IMR-90 (cell line): Measurements from ENCODE around the gene CTNNA2. TPM values are rescaled to one million over a fixed set of nuclear protein-coding genes. Genes with fewer than 3 reads are reported as not detected.

Source experiments
- ATAC-seq: fragments of 200-7000 bp; cut with Tn5 transposase; 2 replicates; pipeline ENCODE4 v1.9.1; 2020; ENCODE audit warnings: low read depth, mild to moderate bottlenecking, moderate library complexity
- BruUV-seq: library from RNA; stranded (reverse); fragments of 400-500 nt; replicated peaks from 2 replicates; lab custom pipeline; 2021; lab: Mats Ljungman, UMichigan
- CTCF ChIA-PET: fragments of 300-600 bp; formaldehyde crosslinking; extraction: SDS; loops from one replicate; lab custom pipeline; 2021; ENCODE audit warnings: antibody characterized with exemption; lab: Yijun Ruan, JAX
- POLR2A ChIA-PET: fragments of 300-600 bp; sonication (Branson Sonifier 250); formaldehyde crosslinking; loops from one replicate; lab custom pipeline; 2022; ENCODE audit warnings: antibody characterized with exemption; ENCODE audit not compliant: unreplicated experiment; lab: Charles Lee
- DNase-seq: peaks from one replicate; pipeline ENCODE4 v3.0.0; 2013
- H2AFZ ChIP-seq: replicated peaks from 2 replicates; pipeline ENCODE3; 2013; ENCODE audit warnings: low read length, mild to moderate bottlenecking; ENCODE audit not compliant: poor library complexity
- H2AK5ac ChIP-seq: 2 replicates; pipeline ENCODE4 v1.6.1; 2013; ENCODE audit warnings: low read depth, low read length, inconsistent platforms
- H2AK9ac ChIP-seq: replicated peaks from 2 replicates; pipeline ENCODE3; 2013; ENCODE audit warnings: mild to moderate bottlenecking, low read depth, low read length, moderate library complexity; ENCODE audit not compliant: poor library complexity
- H2BK120ac ChIP-seq: 2 replicates; pipeline ENCODE4 v1.6.1; 2013; ENCODE audit warnings: low read depth, low read length, inconsistent platforms
- H2BK15ac ChIP-seq: 3 replicates; pipeline ENCODE4 v1.6.1; 2013; ENCODE audit warnings: low read depth, low read length, inconsistent platforms
- H2BK20ac ChIP-seq: 2 replicates; pipeline ENCODE4 v1.6.1; 2013; ENCODE audit warnings: low read depth, mild to moderate bottlenecking, inconsistent platforms, low read length, moderate library complexity
- H2BK5ac ChIP-seq: 2 replicates; pipeline ENCODE4 v1.6.1; 2013; ENCODE audit warnings: mild to moderate bottlenecking, low read depth, low read length, inconsistent platforms; ENCODE audit not compliant: poor library complexity, severe bottlenecking
- H3K14ac ChIP-seq: replicated peaks from 2 replicates; pipeline ENCODE4 v1.6.1; 2013; ENCODE audit warnings: low read depth, low read length, inconsistent platforms
- H3K18ac ChIP-seq: 2 replicates; pipeline ENCODE4 v1.6.1; 2013; ENCODE audit warnings: low read depth, low read length, control low read depth
- H3K23ac ChIP-seq: 2 replicates; pipeline ENCODE4 v1.6.1; 2013; ENCODE audit warnings: low read depth, low read length, inconsistent platforms
- H3K27ac ChIP-seq: 2 replicates; pipeline ENCODE4 v1.5.1; 2013; ENCODE audit warnings: mild to moderate bottlenecking, control low read depth, low read length; ENCODE audit not compliant: insufficient read depth
- H3K27me3 ChIP-seq: 2 replicates; pipeline ENCODE4 v1.6.1; 2013; ENCODE audit warnings: low read length; ENCODE audit not compliant: control insufficient read depth, insufficient read depth
- H3K36me3 ChIP-seq: 2 replicates; pipeline ENCODE4 v1.6.1; 2013; ENCODE audit warnings: low read length, mixed read lengths; ENCODE audit not compliant: control insufficient read depth, insufficient read depth
- H3K4ac ChIP-seq: 2 replicates; pipeline ENCODE4 v1.6.1; 2013; ENCODE audit warnings: low read depth, low read length, inconsistent platforms
- H3K4me1 ChIP-seq: 2 replicates; pipeline ENCODE4 v1.6.1; 2013; ENCODE audit warnings: low read length, mixed read lengths; ENCODE audit not compliant: control insufficient read depth, insufficient read depth
- H3K4me2 ChIP-seq: 2 replicates; pipeline ENCODE4 v1.6.1; 2013; ENCODE audit warnings: low read depth, mild to moderate bottlenecking, control low read depth, low read length, moderate library complexity
- H3K4me3 ChIP-seq: 2 replicates; pipeline ENCODE4 v1.5.1; 2013; ENCODE audit warnings: low read depth, mild to moderate bottlenecking, control low read depth, low read length, moderate library complexity; ENCODE audit not compliant: insufficient read depth
- H3K56ac ChIP-seq: 2 replicates; pipeline ENCODE4 v1.6.1; 2013; ENCODE audit warnings: low read length, inconsistent platforms; ENCODE audit not compliant: insufficient read depth; ENCODE audit errors: extremely low read depth
- H3K79me1 ChIP-seq, 2 experiments: 2 replicates each; pipeline ENCODE4 v1.6.1; 2013; ENCODE audit warnings: low read length in 2 of 2, inconsistent platforms in 1 of 2, low read depth in 1 of 2
- H3K9ac ChIP-seq: 2 replicates; pipeline ENCODE4 v1.6.1; 2013; ENCODE audit warnings: low read depth, low read length, control low read depth
- H3K9me1 ChIP-seq: 2 replicates; pipeline ENCODE4 v1.6.1; 2013; ENCODE audit warnings: low read length, inconsistent platforms; ENCODE audit not compliant: insufficient read depth
- H3K9me3 ChIP-seq: 2 replicates; pipeline ENCODE4 v1.6.1; 2013; ENCODE audit warnings: low read length; ENCODE audit not compliant: control insufficient read depth, insufficient read depth
- H4K20me1 ChIP-seq: 2 replicates; pipeline ENCODE4 v1.6.1; 2013; ENCODE audit warnings: low read length, inconsistent platforms; ENCODE audit not compliant: insufficient read depth
- H4K5ac ChIP-seq: 2 replicates; pipeline ENCODE4 v1.6.1; 2013; ENCODE audit warnings: mild to moderate bottlenecking, low read depth, low read length, control low read depth
- H4K8ac ChIP-seq, 2 experiments: 2 replicates each; pipeline ENCODE4 v1.6.1; 2013; ENCODE audit warnings: low read depth in 2 of 2, low read length in 2 of 2, control low read depth in 1 of 2, inconsistent platforms in 1 of 2
- H4K91ac ChIP-seq: 2 replicates; pipeline ENCODE4 v1.6.1; 2013; ENCODE audit warnings: low read depth, low read length, inconsistent platforms; ENCODE audit not compliant: insufficient read depth
- BHLHE40 ChIP-seq: fragments of 150-350 bp; IDR thresholded peaks from 2 replicates; pipeline ENCODE4 v1.6.1; 2016; ENCODE audit warnings: mild to moderate bottlenecking, low read depth, low read length
- CEBPB ChIP-seq: IDR thresholded peaks from 2 replicates; pipeline ENCODE4 v1.6.1; 2012; ENCODE audit warnings: low read depth, low read length, improper control_type of control experiment
- CHD1 ChIP-seq: IDR thresholded peaks from 2 replicates; pipeline ENCODE4 v1.6.1; 2012; ENCODE audit warnings: low read depth, low read length, improper control_type of control experiment
- FOS ChIP-seq: fragments of 150-350 bp; IDR thresholded peaks from 2 replicates; pipeline ENCODE4 v1.6.1; 2016; ENCODE audit warnings: low read depth, low read length
- MAFK ChIP-seq: IDR thresholded peaks from 2 replicates; pipeline ENCODE4 v1.6.1; 2012; ENCODE audit warnings: low read depth, low read length, improper control_type of control experiment
- MAZ ChIP-seq: IDR thresholded peaks from 2 replicates; pipeline ENCODE4 v1.6.1; 2012; ENCODE audit warnings: low read depth, mild to moderate bottlenecking, low read length, improper control_type of control experiment, moderate library complexity, borderline replicate concordance
- MXI1 ChIP-seq: IDR thresholded peaks from 2 replicates; pipeline ENCODE4 v1.6.1; 2012; ENCODE audit warnings: low read depth, mild to moderate bottlenecking, low read length, moderate library complexity, borderline replicate concordance
- NFE2L2 ChIP-seq: fragments of 150-350 bp; IDR thresholded peaks from 2 replicates; pipeline ENCODE4 v1.6.1; 2016; ENCODE audit warnings: low read depth, mild to moderate bottlenecking, low read length
- POLR2A ChIP-seq: IDR thresholded peaks from 2 replicates; pipeline ENCODE4 v1.6.1; 2012; ENCODE audit warnings: mild to moderate bottlenecking, low read depth, low read length
- RAD21 ChIP-seq: IDR thresholded peaks from 2 replicates; pipeline ENCODE4 v1.6.1; 2012; ENCODE audit warnings: low read length, improper control_type of control experiment
- RCOR1 ChIP-seq: IDR thresholded peaks from 2 replicates; pipeline ENCODE4 v1.6.1; 2012; ENCODE audit warnings: mild to moderate bottlenecking, low read length, improper control_type of control experiment; ENCODE audit not compliant: insufficient replicate concordance
- RFX5 ChIP-seq: IDR thresholded peaks from 2 replicates; pipeline ENCODE4 v1.8.0; 2012; ENCODE audit warnings: low read depth, mild to moderate bottlenecking, low read length, moderate library complexity
- SMC3 ChIP-seq: fragments of 150-350 bp; IDR thresholded peaks from 2 replicates; pipeline ENCODE4 v1.6.1; 2016; ENCODE audit warnings: low read depth, mild to moderate bottlenecking, antibody characterized with exemption, low read length, moderate library complexity
- WGBS, 2 experiments: methylation state at CpG; one replicate each; pipeline versions ENCODE4 v1.1.5 to v1.1.7; 2013; ENCODE audit warnings: missing lambda C conversion rate in 2 of 2; ENCODE audit not compliant: insufficient read length in 1 of 2; ENCODE audit errors: extremely low coverage in 2 of 2; 5-methylcytosine and 5-hydroxymethylcytosine counted together
- dilution Hi-C: fragments of 300-500 bp; cut with HindIII; formaldehyde crosslinking; loops from one replicate; pipeline ENCODE4 v1.14.3; 2018; ENCODE audit warnings: low sequenced_read_pairs; ENCODE audit not compliant: unreplicated experiment
- in situ Hi-C: fragments of 300-500 bp; cut with MboI; formaldehyde crosslinking; loops from 3 replicates; pipeline ENCODE4 v1.14.3; 2019; ENCODE audit warnings: low sequenced_read_pairs, inconsistent platforms, mixed read lengths
- intact Hi-C: fragments of 100-400 bp; cut with micrococcal nuclease; formaldehyde crosslinking; loops from 2 replicates; pipeline ENCODE4 v1.10.0; 2022
- polyA plus RNA-seq, 3 experiments: library from polyadenylated mRNA; depleted of rRNA; stranded (reverse); fragments of >200 nt; gene quantifications; 2 replicates each; pipeline ENCODE4 v1.2.3, GENCODE V29; 2012; ENCODE audit warnings: low replicate concordance in 1 of 3
- total RNA-seq: library from RNA; depleted of rRNA; stranded (reverse); fragments of >200 nt; gene quantifications from 2 replicates; pipeline ENCODE4 v1.2.3, GENCODE V29; 2012
- TF ChIP-seq, protein P1 (sequence below): fragments of 150-350 bp; IDR thresholded peaks from 2 replicates; pipeline ENCODE4 v1.6.1; 2016; ENCODE audit warnings: low read depth, mild to moderate bottlenecking, low read length, moderate library complexity, borderline replicate concordance
- TF ChIP-seq, protein P2 (sequence below): conservative IDR thresholded peaks from 2 replicates; pipeline ENCODE4 v1.5.1; 2012; ENCODE audit warnings: mild to moderate bottlenecking, low read depth, low read length, improper control_type of control experiment
- TF ChIP-seq, protein P3 (sequence below): fragments of 150-350 bp; IDR thresholded peaks from 2 replicates; pipeline ENCODE4 v1.6.1; 2017; ENCODE audit warnings: mild to moderate bottlenecking, antibody characterized with exemption, low read length, low read depth

The CTNNA2 gene
- total and polyA plus RNA-seq, 2 of the 4 experiments (the other 2 are of a cell fraction), result not detected

DNA sequence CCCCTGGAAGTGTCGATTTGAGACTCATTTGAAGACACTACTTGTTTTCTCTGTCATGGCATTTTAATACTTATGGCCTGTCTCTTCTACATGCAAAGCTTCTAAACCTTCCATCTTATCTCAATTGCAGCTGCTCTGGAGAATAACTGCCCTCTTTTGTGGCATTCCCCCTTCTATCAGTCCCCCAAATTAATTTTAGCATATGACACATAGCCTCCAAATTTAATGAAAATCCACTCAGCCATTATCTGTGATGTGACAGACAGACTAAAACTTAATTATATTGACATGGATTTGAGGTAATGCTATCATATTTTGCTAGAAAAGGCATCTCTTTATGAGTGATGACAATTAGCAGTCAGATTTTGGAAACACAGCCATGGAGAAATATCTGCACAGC, 720.5 kb downstream of the CTNNA2 start:
- in situ Hi-C loops (loop anchor here (10.0 kb wide), 1 partner anchor 299 kb away; no protein-coding TSS in a partner anchor), intact Hi-C loops (no loop called here), dilution Hi-C loops (no loop called here)
- ATAC-seq, result no peak
- POLR2A ChIA-PET, result no interaction called here
- H3K9ac ChIP-seq, result no peak overlapping the region
- no peak overlapping the region for H4K8ac ChIP-seq
- TF ChIP-seq CHD1 (no peak), RCOR1 (no peak), BHLHE40 (no peak), RAD21 (no peak), CEBPB (no peak), MXI1 (no peak), SMC3 (no peak), MAFK (no peak), FOS (no peak), POLR2A (no peak), NFE2L2 (no peak), RFX5 (no peak), MAZ (no peak)
- TF ChIP-seq, protein P1, sequence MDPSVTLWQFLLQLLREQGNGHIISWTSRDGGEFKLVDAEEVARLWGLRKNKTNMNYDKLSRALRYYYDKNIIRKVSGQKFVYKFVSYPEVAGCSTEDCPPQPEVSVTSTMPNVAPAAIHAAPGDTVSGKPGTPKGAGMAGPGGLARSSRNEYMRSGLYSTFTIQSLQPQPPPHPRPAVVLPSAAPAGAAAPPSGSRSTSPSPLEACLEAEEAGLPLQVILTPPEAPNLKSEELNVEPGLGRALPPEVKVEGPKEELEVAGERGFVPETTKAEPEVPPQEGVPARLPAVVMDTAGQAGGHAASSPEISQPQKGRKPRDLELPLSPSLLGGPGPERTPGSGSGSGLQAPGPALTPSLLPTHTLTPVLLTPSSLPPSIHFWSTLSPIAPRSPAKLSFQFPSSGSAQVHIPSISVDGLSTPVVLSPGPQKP, result no peak
- TF ChIP-seq, protein P2, sequence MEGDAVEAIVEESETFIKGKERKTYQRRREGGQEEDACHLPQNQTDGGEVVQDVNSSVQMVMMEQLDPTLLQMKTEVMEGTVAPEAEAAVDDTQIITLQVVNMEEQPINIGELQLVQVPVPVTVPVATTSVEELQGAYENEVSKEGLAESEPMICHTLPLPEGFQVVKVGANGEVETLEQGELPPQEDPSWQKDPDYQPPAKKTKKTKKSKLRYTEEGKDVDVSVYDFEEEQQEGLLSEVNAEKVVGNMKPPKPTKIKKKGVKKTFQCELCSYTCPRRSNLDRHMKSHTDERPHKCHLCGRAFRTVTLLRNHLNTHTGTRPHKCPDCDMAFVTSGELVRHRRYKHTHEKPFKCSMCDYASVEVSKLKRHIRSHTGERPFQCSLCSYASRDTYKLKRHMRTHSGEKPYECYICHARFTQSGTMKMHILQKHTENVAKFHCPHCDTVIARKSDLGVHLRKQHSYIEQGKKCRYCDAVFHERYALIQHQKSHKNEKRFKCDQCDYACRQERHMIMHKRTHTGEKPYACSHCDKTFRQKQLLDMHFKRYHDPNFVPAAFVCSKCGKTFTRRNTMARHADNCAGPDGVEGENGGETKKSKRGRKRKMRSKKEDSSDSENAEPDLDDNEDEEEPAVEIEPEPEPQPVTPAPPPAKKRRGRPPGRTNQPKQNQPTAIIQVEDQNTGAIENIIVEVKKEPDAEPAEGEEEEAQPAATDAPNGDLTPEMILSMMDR, result no peak
- TF ChIP-seq, protein P3, sequence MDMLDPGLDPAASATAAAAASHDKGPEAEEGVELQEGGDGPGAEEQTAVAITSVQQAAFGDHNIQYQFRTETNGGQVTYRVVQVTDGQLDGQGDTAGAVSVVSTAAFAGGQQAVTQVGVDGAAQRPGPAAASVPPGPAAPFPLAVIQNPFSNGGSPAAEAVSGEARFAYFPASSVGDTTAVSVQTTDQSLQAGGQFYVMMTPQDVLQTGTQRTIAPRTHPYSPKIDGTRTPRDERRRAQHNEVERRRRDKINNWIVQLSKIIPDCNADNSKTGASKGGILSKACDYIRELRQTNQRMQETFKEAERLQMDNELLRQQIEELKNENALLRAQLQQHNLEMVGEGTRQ, result no peak
- no peaks in the 10 kb centered on the region for H3K9me1 ChIP-seq
- no peak overlapping the region for H2AFZ ChIP-seq
- H3K23ac ChIP-seq, result no peak overlapping the region
- no peaks in the 10 kb centered on the region for H3K9me3 ChIP-seq
- H2AK5ac ChIP-seq, result no peak overlapping the region
- no peaks in the 10 kb centered on the region for H3K4me1 ChIP-seq
- no peak overlapping the region for H2BK120ac ChIP-seq
- no peak overlapping the region for H3K4me2 ChIP-seq
- no peak overlapping the region for H3K56ac ChIP-seq
- BruUV-seq, result no TSS peak
- H3K14ac ChIP-seq, result no peak overlapping the region
- H3K27ac ChIP-seq, result no peak overlapping the region
- CTCF ChIA-PET, result no interaction called here
- H3K36me3 ChIP-seq, result no peaks in the 10 kb centered on the region
- H4K91ac ChIP-seq, result no peak overlapping the region
- no peak overlapping the region for H3K4me3 ChIP-seq
- DNase-seq, result no peak
- H2BK5ac ChIP-seq, result no peak overlapping the region
- no peak overlapping the region for H2BK20ac ChIP-seq
- 20% methylated on average over 1 of the region's 1 CpG; no CpG with 5 or more reads in 1 of the 2 experiments for WGBS, 2 experiments
- H3K4ac ChIP-seq, result no peak overlapping the region
- H3K18ac ChIP-seq, result no peak overlapping the region
- H3K27me3 ChIP-seq, result no peaks in the 10 kb centered on the region
- no peak overlapping the region for H2AK9ac ChIP-seq
- H4K5ac ChIP-seq, result no peak overlapping the region
- H2BK15ac ChIP-seq, result no peak overlapping the region
- no peaks in the 10 kb centered on the region for H4K20me1 ChIP-seq
- H3K79me1 ChIP-seq, result no peaks in the 10 kb centered on the region
